Mesenteric fat pad (tissue), 1 donor: Measurements from ENCODE around the gene OR13J1. TPM values are rescaled to one million over a fixed set of nuclear protein-coding genes. Genes with fewer than 3 reads are reported as not detected.
"Not testable (repeated sequence)": the region's sequence is repeated elsewhere in the genome, so short reads cannot be mapped to it uniquely, and the experiment has no call there.

ENCODE experiments used
- DNase-seq: peaks from one replicate; pipeline ENCODE4 v3.0.0-alpha.2; 2020; ENCODE audit warnings: low spot score
- long read RNA-seq: library from polyadenylated mRNA; unstranded; transcript quantifications from one replicate; pipeline ENCODE4 v2.0.0, GENCODE V29; 2020
- total RNA-seq: library from RNA; stranded (reverse); fragmentation: NEBNext Ultra II Directional; extraction: Animal tissue kit (Norgen Biotek cat#: 25700); gene quantifications from one replicate; pipeline ENCODE4 v1.2.1, GENCODE V29; 2021
- donor health status: DM: yes; HTN: yes; CAD: no.

The OR13J1 gene
- total RNA-seq = not detected
- long read RNA-seq = 0 reads

DNA sequence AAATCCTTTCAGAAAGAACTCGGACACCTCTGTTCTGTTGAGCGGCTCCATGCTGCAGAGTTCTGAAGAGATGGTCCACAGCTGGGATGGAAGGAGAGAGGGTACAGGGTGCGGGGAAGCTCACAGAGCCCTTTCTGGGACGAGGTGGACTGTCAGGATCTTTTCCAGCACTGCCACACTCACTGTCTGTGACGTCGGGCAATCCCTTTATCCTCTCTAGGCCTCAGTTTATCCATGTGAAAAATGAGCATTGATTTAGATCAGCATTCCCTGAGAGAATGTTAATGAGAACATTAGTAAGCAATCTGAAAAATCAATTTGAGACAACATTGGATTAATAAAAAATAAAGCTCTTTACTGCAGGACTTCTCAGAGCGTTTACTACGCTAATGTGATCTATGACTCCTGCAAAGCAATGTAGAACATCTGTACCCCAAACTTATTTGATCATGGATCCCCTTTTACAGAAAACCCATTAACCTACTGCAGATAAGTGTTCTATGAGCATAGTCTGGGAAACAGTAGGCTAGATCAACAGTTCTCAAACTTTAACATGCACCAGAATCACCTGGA, at the start of gene OR13J1:
TSS of gene OR13J1 (minus strand) at position 51 of the 573 bp plus-strand sequence. CDS start at position 51, 0 bp downstream.
- DNase-seq = no peak

DNA sequence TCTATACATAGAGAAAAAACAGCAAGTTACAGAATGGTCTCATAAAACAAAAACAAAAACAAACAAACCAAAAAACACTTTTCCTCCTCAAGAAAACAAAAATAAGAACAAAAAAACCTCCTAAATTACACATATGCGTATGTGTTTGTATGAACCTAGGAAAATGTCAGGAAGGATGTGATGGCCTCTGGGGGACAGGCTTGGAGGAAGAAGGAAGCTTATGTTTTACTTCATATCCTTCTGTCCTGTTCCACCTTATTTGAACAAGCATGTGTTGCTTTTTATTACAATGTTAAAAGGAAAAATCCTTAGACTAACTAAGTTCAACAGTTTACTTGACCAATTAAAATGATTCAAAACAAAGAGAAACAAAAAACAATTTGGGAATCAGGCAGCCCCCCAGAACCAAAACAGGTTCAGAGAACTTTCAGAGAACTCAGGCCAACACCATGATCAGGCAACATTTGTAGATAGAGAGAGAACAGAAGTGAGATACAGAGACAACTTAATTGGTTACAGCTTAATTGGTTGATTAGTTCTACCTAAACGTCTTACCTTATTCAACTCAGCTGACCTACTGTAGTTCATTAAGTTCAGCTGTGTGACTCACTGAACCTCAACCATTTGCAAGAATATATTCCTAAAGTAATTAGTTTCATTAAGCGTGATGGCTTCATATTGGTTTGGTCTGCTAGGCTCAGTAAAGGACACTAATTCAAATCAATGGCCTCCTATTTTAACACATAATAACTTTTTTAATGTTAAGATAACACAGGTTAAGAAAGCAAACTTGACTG, 49.2 kb upstream of the OR13J1 start:
- no peak for DNase-seq

- DNase-seq = no peak
These were observed 48.6 kb upstream of the OR13J1 start for GRCh38 chr9:35918780-35919179.

DNA sequence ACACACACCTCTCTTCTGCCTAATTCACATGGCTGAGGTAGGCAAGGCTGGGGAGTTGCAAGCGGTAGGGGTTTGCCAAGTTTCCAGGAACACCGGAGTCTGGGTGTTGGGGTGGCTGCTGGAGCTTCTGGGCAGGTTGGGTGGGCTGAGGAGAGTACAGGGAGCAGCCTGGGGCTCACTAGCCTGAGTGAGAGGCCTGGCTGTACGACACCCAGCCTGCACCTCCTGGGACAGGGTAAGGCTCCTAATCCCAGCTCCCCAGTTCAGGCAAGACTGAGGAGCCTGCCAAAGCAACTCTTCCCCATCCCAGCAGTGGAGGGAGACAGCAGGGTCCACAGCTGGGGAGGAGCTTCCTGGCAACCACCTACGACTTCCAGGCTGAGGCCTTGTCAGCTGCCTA, 47.1 kb upstream of the OR13J1 start:
- DNase-seq = no peak

GRCh38 chr9:35915681-35916294, 45.6 kb upstream of the OR13J1 start:
- DNase-seq = no peak

GRCh38 chr9:35914301-35914807, 44.2 kb upstream of the OR13J1 start:
- no peak for DNase-seq

DNA sequence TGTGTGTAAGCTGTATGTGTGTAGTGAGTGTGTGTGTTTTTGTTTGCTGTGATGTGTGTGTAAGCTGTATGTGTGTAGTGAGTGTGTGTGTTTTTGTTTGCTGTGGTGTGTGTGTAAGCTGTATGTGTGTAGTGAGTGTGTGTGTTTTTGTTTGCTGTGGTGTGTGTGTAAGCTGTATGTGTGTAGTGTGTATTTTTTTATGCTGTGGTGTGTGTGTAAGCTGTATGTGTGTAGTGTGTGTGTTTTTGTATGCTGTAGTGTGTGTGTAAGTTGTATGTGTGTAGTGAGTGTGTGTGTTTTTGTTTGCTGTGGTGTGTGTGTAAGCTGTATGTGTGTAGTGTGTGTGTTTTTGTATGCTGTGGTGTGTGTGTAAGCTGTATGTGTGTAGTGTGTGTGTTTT, 43.2 kb upstream of the OR13J1 start:
- DNase-seq = not testable (repeated sequence)

GRCh38 chr9:35912791-35913400, 42.7 kb upstream of the OR13J1 start:
- DNase-seq = no peak

- no peak for DNase-seq
These were observed 41.5 kb upstream of the OR13J1 start for GRCh38 chr9:35911690-35912089.

DNA sequence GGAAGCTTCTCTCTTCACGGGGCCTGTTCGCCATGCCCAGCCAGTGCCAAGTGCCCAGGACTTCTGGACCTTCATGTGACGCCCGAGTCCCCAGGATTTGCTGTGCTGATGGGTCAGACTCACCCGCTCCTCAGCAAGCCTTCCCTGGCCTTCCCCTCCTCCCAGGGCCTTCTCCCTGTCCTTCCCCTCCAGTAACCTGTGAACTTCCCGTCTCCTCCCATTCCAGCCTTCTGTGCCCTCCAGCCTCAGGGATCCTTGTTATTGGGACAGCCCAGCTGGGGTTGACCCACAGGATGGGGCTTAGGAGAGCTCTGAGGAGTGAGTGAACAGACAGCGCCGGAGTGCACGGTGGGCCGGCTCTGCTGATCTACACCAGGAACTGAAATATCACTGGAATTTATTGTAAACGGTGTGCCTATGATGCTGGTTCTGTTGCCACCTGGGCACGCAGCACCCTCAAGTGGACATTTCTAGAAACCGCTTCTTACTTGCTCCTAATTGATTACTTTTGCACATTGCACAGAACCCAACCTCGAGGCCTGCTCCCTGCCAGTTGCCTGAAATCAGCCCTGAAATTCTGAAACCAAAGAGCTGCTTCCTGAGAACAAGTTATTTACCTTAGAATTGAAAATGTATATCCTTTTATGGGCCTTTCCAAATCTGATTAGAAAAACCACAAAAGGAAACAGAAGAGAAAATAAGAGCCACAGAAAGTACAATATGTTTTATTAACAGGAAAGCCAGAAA, 40.6 kb upstream of the OR13J1 start:
- DNase-seq = no peak

DNA sequence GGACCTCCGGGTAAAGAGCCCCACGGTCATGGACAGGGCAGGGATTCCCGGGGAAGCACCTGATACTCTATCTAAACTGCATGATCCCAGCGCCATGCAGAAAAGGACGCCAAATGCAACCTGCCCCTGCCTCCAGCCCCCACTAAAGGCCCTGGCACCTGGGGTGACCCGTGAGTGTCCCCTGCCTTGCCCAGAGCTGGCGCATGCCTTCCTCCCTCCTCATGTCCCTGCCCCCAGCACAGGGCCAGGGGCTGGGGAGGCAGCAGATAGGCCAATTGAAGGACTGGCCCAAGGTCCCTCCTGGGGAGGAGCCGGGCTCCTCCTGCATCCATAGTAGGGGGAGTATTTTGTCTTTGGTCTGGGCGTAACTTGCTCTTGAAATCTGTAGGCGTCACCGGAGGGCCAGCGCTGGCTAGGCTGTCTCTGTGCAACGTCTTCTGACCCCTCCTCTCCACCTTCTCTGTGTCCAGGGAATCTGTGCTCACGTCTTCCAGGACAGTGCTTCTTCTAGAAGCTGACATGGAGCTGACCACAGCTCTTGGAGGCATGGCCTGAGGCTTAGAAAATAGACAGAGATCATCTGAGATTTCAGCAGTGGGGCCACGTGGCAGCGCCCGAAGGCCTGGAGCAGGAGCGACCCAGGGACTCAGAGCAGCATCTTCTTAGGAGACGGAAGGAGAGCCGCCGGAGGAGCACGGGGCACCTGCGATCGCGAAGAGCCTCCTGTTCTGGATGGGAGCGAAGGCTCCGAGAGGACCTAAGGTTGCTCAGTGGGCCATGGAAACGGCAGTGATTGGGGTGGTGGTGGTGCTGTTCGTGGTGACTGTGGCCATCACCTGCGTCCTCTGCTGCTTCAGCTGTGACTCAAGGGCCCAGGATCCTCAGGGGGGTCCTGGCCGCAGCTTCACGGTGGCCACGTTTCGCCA, 39.7 kb upstream of the OR13J1 start:
- no peak for DNase-seq

- no peak for DNase-seq
These were observed 39.1 kb upstream of the OR13J1 start, which contains the start of gene SPAAR for GRCh38 chr9:35909274-35909673. Gene SPAAR (plus strand): TSS chr9:35909490. CDS start chr9:35910464, 974 bp downstream.

- no peak for DNase-seq
These were observed 38.4 kb upstream of the OR13J1 start for GRCh38 chr9:35908504-35909125.

DNA sequence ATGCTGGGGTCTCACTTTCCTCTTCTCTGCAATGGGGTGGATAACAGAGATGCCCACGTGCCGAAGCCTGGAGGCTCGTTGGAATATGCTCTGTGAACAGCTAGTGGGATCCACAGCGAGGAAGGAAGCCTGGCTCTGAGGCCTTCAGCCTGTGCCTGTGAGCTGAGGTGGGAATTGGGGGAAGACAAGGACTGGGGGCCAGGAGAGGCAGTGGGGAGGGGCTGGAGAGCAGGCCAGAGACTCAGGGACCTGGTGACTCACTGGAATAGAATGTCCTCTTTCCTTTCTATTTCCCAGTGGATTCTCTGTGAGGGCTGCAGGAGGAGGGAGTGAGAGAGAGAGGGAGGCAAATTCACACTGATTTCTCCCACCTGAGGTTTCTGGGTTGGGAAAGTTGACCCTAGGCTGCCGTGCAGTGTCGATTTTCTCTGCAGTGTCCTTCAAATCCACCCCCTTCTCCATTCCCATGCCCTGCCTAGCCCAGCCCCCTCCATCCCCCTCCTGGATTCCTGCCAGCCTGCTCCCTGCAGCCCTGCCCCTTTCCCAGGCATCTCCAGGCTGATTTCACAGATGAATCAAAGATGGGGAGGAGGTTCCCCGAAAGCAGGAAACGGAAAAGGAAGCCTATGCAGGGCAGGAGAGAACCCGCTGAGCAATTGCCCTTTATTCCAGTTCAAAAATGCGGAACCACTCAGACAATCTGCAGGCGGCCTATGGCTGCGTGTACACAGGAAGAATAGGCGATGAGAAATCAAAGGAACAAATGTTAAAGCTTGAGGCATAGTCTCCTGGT, 37.7 kb upstream of the OR13J1 start:
- no peak for DNase-seq

DNA sequence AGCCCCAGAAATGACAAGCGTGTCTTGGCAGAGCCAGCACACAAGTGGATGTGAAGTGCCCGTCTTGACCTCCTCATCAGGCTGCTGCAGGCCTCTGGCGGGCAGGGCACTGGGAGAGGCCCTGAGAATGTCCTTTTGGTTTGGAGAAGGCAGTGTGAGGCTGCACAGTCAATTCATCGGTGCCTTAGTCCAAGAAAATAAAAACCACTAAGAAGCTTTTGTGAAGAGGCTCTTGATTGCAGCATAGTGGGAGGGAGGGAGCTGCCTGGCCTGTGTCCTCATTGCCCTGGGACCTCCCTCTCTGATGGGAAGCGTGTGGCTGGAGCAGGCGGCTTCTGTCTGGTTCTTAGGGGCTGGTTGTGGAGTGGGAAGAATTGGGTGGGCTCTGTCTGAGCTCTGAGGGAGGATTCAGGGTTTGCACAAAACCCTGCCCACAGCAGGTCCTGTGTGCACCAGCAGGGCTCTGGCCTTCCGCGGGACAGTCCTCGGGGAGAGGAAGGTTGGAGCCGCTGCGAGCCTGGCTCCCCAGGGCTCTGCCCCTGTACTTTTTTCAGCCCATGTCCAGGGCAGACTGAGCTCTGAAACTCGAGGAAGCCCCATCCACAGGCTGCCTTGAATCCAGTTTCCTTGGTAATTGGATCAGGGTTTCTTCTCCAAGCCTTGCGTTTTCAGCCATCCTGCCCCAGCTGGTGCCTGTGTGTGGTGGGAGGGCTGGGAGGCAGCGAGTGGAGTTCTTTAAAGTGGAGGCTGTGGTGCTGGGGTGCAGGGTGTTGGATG, 36.9 kb upstream of the OR13J1 start:
- DNase-seq = no peak

GRCh38 chr9:35905912-35906679, 35.9 kb upstream of the OR13J1 start, which contains the start of gene HRCT1:
Gene HRCT1 (plus strand): TSS chr9:35906202. CDS start chr9:35906288, 86 bp downstream.
- peak; percentile 92 for DNase-seq
